Activated T-helper 1 cell treated with anti-CD3 and anti-CD28 coated beads, Interleukin-12 subunit alpha, Interleukin-12 subunit beta, Interleukin-2, Interleukin-4 antibody, amounts not matched to agents 30 ng/mL and 10 ng/mL and 1 ng/mL, durations not matched to agents 14 hours and 24 hours and 36 hours (primary cell): Measurements from ENCODE around the gene PRG2. TPM values are rescaled to one million over a fixed set of nuclear protein-coding genes. Genes with fewer than 3 reads are reported as not detected.

Source experiments
- DNase-seq: peaks from one replicate; pipeline ENCODE4 v3.0.0; 2021; ENCODE audit warnings: low spot score
- H3K27ac Mint-ChIP-seq: one replicate; pipeline ENCODE4 v1.8.0; 2021; ENCODE audit warnings: mild to moderate bottlenecking, mixed read lengths
- H3K27me3 Mint-ChIP-seq: one replicate; pipeline ENCODE4 v1.8.0; 2022; ENCODE audit warnings: mild to moderate bottlenecking, moderate library complexity, mixed read lengths; ENCODE audit not compliant: insufficient read depth
- H3K36me3 Mint-ChIP-seq: one replicate; pipeline ENCODE4 v1.8.0; 2021; ENCODE audit warnings: low read depth, mixed read lengths
- H3K4me1 Mint-ChIP-seq: one replicate; pipeline ENCODE4 v1.8.0; 2021; ENCODE audit warnings: low read depth, mixed read lengths
- H3K4me3 Mint-ChIP-seq: one replicate; pipeline ENCODE4 v1.8.0; 2021; ENCODE audit warnings: mild to moderate bottlenecking, moderate library complexity, mixed read lengths
- H3K9me3 Mint-ChIP-seq: one replicate; pipeline ENCODE4 v1.8.0; 2021; ENCODE audit warnings: mixed read lengths
- intact Hi-C: fragments of 100-400 bp; cut with micrococcal nuclease; formaldehyde crosslinking; loops from one replicate; pipeline ENCODE4 v1.15.1; 2024
- total RNA-seq: library from RNA; stranded (reverse); gene quantifications from 2 replicates; pipeline ENCODE4 v1.2.3, GENCODE V29; 2022

PRG2 gene
- total RNA-seq, 1 donor from 2014 or later: not detected

DNA sequence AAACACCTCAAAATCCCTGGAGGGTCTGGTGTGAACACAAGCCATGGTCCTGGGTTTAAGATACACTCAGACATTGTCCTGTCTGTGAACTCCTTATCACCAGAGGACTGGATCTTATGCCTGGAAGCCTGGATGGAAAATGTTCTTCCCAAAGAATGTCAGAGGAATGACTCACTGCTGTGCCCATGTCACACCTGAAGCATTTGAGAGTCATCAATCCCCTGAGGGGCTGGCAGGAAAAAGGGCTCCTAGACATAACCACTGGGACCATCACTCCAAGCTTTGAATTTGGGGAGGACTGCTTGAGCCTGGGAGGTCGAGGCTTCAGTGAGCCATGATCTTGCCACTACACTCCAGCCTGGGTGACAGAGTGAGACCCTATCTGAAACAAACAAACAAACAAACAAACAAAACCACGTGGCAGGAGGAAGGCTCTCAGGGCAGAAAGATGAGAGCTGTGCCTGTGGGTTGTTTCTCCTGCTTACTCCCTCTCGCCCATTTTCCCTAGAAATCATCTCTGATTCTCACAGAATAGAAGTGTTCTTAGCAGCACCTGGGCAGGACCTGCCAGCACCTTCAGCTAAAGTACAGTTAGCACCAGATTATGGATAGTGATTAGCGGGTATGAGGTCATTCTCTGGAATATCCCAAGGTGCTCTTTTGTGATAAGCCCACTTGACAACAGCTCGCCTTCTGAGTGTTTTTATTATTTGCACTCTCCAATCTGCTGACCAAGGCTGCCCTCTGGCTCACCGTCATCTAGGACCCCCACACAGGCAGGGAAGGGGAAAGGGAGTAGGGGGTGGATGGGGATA, 11.9 kb upstream of the PRG2 start:
- Mint-ChIP-seq H3K27ac (no peak overlapping the region), H3K4me3 (no peak overlapping the region), H3K4me1 (peaks cover 25% of the 10 kb centered on the region), H3K9me3 (no peaks in the 10 kb centered on the region), H3K36me3 (peaks cover 20% of the 10 kb centered on the region), H3K27me3 (no peaks in the 10 kb centered on the region)
- intact Hi-C loops: no loop called here
- no peak for DNase-seq

DNA sequence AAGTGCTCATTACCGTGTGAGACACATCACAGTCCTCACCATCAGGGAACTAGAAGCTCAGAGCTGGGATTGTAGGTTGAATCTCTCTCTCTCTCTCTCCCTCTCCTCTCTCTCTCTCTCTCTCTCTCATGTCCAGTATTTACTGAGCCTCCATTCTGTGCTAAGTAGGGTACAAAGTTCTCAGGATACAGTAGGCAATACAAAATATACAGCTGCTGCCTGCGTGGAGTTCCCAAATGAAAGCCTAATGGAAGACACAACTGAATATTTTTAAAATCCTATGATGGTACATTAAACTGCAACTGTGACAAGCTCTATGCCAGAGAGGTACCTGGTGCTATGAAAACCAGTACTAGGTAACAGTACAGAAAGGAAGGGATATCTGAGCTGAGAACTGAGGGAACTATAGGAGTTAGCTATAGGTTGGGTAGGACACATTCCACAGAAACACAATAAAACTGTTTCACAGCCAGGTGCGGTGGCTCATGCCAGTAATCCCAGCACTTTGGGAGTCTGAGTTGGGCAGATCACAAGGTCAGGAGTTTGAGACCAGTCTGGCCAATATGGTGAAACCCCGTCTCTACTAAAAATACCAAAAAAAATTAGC, 9.6 kb upstream of the PRG2 start:
- no peak overlapping the region for H3K4me3 Mint-ChIP-seq
- no peaks in the 10 kb centered on the region for H3K9me3 Mint-ChIP-seq
- intact Hi-C loops: no loop called here
- H3K27me3 Mint-ChIP-seq: no peaks in the 10 kb centered on the region
- DNase-seq: no peak
- H3K36me3 Mint-ChIP-seq: peaks cover 3% of the 10 kb centered on the region
- H3K27ac Mint-ChIP-seq: no peak overlapping the region
- H3K4me1 Mint-ChIP-seq: peaks cover 2% of the 10 kb centered on the region

DNA sequence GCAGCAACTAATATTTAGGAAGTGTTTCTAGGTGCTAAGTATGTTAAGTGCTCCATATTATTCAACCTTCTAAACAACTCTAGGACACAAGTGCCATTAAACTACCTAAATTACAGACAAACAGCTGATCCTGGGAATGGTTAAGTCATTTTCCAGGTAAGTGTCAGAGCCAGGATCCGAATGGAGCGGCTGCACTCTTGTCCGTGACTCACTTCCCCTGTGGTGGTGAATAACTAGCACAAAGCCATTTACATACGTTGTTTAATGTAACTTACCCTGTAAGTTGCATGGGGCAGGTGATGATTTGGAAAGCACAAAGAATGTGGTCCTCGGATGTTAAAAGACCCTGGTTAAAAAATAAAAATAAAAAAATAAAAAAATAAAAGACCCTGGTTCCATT, 8.8 kb upstream of the PRG2 start:
- H3K27ac Mint-ChIP-seq: no peak overlapping the region
- no peaks in the 10 kb centered on the region for H3K4me1 Mint-ChIP-seq
- H3K36me3 Mint-ChIP-seq: no peaks in the 10 kb centered on the region
- H3K4me3 Mint-ChIP-seq: no peak overlapping the region
- H3K9me3 Mint-ChIP-seq: no peaks in the 10 kb centered on the region
- no peak for DNase-seq
- intact Hi-C loops: no loop called here
- no peaks in the 10 kb centered on the region for H3K27me3 Mint-ChIP-seq

DNA sequence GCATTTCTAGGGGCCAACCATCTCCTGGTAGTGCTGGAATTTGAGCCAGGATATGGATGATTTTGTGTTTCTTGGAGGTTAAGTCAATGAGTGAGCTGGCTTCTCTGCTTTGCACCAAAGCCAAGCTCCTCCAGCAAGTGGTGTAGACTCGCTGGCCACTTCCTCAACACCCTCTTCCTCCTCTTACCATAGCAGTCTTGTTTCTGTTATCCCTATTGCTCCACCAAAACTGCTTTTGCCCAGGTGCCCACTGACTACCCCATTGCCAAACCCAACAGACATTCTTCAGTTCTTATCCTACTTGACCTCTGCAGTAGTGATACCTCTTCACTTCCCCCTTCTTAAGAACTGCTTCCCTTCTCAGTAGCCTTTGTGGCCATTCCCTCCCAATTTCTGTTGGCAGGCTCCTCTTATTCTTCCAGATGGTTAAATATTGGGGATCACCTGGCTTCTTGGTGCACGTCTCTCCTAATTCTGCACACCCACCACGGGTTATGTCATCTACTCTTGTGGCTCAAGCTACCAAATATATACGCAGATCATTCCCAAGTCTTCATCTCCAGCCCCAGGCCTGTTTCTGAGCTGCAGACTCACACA, 7.0 kb upstream of the PRG2 start:
- H3K9me3 Mint-ChIP-seq: no peaks in the 10 kb centered on the region
- no peak overlapping the region for H3K27ac Mint-ChIP-seq
- H3K36me3 Mint-ChIP-seq: no peaks in the 10 kb centered on the region
- intact Hi-C loops: no loop called here
- H3K4me3 Mint-ChIP-seq: no peak overlapping the region
- H3K4me1 Mint-ChIP-seq: no peaks in the 10 kb centered on the region
- DNase-seq: no peak
- no peaks in the 10 kb centered on the region for H3K27me3 Mint-ChIP-seq

DNA sequence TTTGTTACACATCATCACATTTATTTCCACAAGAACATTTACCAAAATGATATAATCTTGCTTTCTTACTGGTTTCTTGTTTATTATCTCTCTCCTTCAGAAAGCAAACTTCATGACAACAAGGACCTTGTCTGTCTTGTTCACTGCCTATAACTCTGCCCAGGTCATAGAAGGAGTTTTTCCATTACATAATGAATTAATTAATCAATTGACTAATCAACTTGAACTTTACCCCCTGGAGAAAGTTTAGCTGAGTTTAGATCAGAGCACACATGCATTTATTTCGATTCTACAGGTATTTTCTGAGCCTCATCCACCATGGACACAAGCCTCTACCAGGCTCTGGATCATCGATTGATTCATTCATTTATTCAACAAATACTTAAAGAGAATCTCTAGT, 6.3 kb upstream of the PRG2 start:
- Mint-ChIP-seq H3K9me3 (no peaks in the 10 kb centered on the region), H3K4me1 (no peaks in the 10 kb centered on the region), H3K36me3 (no peaks in the 10 kb centered on the region), H3K4me3 (no peak overlapping the region), H3K27me3 (no peaks in the 10 kb centered on the region), H3K27ac (no peak overlapping the region)
- intact Hi-C loops: no loop called here
- no peak for DNase-seq

DNA sequence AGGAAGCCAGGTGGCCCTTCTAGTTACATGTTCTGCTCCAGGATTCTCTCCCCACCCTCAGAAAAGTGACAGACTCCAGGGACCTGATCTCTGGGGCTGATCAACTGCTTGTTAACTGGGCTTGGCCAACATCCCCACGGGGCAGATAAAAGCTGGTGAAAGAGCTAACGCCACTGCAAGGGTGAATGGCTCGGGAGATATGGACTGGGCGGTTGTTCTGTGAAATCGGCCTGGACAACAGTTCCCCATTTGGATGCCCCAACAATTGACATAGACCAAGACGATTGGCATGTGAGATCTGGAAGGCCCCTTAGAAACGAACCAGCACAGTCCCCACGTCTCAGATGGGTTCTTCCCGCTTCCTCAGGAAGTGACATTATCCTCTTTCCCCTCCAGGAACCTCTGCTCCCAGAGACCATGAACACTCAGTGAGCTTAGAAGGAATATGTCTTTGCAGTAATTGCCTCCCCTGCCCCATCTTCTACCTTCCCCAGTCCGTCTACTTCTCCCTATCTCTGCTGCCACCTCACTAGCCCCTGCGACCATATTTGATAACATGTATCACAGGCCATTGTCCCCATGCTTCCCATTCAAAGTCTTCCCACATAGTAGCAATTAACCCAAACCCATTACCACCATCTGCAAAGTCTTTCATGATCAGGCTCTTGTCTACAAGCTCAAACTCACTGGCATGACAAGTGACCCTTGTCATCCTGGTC, 5.6 kb upstream of the PRG2 start:
- no peaks in the 10 kb centered on the region for H3K36me3 Mint-ChIP-seq
- no peaks in the 10 kb centered on the region for H3K9me3 Mint-ChIP-seq
- intact Hi-C loops: no loop called here
- DNase-seq: no peak
- H3K4me1 Mint-ChIP-seq: no peaks in the 10 kb centered on the region
- no peak overlapping the region for H3K4me3 Mint-ChIP-seq
- H3K27me3 Mint-ChIP-seq: no peaks in the 10 kb centered on the region
- no peak overlapping the region for H3K27ac Mint-ChIP-seq

DNA sequence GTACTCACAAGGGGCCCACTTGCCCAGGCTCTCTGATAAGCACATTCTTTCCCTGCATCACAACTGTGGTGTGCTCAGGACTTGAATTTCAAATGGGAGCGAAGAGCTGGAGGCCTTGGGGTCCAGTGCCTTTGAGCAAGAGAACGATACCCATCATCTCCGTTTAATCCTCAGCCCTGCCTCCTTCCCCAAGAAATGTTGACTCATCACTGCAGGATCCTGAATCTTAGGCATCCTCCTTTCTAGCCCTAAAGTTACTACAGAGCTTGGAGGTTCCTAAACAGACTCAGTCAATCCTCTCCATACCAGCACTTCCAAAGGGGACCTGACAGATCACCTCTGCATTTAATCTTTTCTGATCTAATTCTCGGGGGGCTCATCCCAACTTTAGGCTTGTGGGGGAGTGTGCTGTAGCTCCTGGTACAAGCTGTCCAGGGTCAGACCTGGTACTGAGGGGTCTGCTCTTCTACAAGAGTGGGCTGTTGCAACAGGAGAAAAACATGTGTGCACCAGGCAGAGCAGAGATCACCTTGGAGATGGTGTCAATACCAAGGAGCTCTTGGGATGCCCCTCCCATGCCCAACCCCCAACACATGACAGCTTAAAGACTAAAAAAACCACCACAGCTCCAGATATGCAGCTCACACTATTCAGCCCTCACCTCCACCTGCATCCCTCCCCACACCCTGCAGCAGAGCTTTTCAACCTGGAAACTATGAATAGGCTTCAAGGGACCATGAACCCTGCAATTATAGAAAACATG, 3.9 kb upstream of the PRG2 start:
- no peaks in the 10 kb centered on the region for H3K36me3 Mint-ChIP-seq
- DNase-seq: no peak
- H3K27ac Mint-ChIP-seq: no peak overlapping the region
- no peaks in the 10 kb centered on the region for H3K4me1 Mint-ChIP-seq
- H3K27me3 Mint-ChIP-seq: peaks cover 3% of the 10 kb centered on the region
- no peaks in the 10 kb centered on the region for H3K9me3 Mint-ChIP-seq
- intact Hi-C loops: no loop called here
- no peak overlapping the region for H3K4me3 Mint-ChIP-seq

DNA sequence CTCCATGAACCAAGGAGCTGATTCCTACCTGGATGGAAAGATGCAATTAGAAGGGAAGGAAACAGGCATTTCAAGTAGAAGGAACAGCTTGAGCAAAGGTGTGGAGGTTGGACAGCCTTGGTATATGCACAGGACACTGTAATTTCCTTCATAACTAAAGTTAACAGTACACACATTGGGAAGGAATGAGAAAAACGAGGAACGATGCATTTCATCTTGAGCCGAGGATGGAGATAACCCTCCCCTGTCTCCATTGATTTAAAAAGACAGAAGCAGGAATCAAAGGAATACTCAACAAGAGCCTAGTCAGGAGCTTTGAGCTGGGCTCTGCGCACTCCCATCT, 2.3 kb upstream of the PRG2 start:
- H3K9me3 Mint-ChIP-seq: no peaks in the 10 kb centered on the region
- intact Hi-C loops: no loop called here
- H3K4me3 Mint-ChIP-seq: no peak overlapping the region
- H3K27ac Mint-ChIP-seq: no peak overlapping the region
- peaks cover 3% of the 10 kb centered on the region for H3K27me3 Mint-ChIP-seq
- no peaks in the 10 kb centered on the region for H3K36me3 Mint-ChIP-seq
- no peak for DNase-seq
- no peaks in the 10 kb centered on the region for H3K4me1 Mint-ChIP-seq

DNA sequence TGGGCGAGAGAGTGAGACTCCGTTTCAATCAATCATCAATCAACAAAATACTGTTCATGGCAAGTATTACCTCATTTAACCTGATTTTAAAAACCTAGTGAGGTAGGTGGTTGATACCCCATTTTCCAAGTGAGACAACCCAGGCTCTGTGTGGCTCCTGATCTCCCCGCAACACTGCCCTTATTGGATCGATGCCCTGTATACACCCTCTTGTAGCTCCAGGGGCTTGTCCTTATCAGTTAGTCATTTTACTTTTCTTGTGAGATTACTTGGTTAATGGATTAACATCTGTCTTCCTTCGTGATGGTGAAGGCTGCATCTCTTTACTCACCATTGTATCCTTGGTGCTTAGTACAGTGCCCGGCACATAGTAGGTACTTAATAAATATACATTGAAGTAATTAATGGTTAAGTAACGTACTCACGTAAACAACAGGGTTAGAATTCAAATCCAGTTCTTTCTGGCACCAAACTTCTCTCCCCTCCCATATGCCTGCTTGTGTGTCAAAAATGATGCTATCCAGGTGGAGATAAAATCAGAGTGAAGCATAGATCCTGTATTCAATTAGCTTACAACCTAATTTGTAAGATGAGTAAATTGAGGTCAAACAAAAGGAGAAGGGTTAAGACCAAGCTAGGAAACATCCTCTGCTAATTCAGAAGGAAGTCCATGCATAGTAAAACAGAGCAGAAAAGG, 1.8 kb upstream of the PRG2 start:
- Mint-ChIP-seq H3K27ac (no peak overlapping the region), H3K36me3 (no peaks in the 10 kb centered on the region)
- intact Hi-C loops: no loop called here

DNA sequence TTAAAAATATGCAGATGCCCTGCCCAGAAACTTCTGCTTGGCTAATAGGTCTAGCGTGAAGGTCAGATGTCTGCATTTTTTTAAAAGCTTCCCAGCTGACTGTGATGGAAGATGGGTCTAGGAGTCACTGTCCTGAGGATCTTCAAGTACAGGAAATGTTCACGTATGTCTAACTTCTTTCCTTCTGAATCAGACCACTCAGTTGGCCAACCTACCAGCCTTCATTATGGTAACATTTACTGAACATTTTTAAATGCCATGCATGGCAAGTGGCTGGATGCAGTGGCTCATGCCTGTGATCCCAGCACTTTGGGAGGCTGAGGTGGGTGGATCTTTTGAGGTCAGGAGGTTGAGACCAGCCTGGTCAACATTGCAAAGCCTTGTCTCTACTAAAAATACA, 1.1 kb upstream of the PRG2 start:
- H3K36me3 Mint-ChIP-seq: no peaks in the 10 kb centered on the region
- H3K4me3 Mint-ChIP-seq: no peak overlapping the region
- H3K27ac Mint-ChIP-seq: no peak overlapping the region
- intact Hi-C loops: no loop called here
- peaks cover 3% of the 10 kb centered on the region for H3K27me3 Mint-ChIP-seq
- H3K4me1 Mint-ChIP-seq: no peaks in the 10 kb centered on the region
- no peak for DNase-seq
- no peaks in the 10 kb centered on the region for H3K9me3 Mint-ChIP-seq

More for the DNA sequence above, 1.8 kb upstream of the PRG2 start:
- peaks cover 3% of the 10 kb centered on the region for H3K27me3 Mint-ChIP-seq
- no peak overlapping the region for H3K4me3 Mint-ChIP-seq
- H3K4me1 Mint-ChIP-seq: no peaks in the 10 kb centered on the region
- H3K9me3 Mint-ChIP-seq: no peaks in the 10 kb centered on the region
- DNase-seq: no peak

DNA sequence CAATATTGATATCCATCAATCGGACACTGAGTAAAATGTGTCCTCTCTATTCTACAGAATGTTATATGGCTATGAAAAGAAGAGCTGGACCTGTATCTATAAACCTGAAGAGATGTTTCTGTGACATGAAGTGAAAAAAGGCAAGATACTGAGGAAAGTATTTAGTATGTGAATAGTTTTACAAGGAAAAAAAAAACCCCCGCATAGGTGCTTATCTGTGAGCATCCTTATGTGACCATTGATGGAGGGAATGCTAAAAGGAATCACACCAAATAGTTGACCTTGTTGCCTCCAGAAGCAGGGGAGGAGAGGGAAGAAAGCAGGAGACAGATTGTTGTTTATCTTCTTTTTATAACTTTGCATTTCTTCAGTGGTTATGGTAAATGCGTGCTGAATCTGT, 661 bp upstream of the PRG2 start:
- peaks cover 3% of the 10 kb centered on the region for H3K27me3 Mint-ChIP-seq
- intact Hi-C loops: no loop called here
- H3K9me3 Mint-ChIP-seq: no peaks in the 10 kb centered on the region
- no peak for DNase-seq
- no peak overlapping the region for H3K27ac Mint-ChIP-seq
- no peaks in the 10 kb centered on the region for H3K4me1 Mint-ChIP-seq
- no peaks in the 10 kb centered on the region for H3K36me3 Mint-ChIP-seq
- no peak overlapping the region for H3K4me3 Mint-ChIP-seq

DNA sequence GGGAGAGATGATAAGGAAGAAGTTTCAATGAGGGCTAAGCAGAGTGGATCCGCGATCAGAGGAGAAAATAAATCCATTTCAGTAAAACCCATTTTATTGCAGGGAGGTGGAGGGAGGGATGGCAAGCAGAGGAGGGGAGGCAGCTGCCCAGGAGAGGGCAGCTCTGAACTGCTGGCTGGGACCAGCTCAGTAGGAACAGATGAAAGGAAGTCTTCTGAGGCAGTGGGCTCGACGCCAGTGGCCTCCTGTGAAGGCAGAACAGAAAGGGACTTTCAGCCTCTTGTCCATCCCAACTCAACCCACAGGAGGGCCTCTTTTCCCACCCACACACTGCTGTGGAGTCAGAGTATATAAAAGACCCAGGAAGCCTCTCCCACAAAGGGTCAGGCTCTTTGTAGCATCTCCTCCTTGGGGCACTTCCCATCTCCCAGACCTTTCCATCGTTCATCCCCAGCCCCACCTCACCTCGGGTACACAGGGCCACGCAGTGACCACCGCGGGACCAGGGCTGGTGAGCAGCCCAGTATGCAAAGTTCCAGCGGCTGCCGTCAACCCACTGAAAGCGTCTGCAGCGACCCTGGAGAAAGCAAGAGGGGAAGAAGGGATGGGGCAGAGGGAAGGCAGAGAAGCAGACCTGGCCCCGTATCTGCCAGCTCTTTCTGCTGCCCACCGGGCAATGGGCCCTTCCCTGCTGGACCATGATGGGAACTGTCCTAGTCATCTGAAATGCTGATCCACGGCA, 3.0 kb downstream of the PRG2 start:
- no peak overlapping the region for H3K4me3 Mint-ChIP-seq
- no peaks in the 10 kb centered on the region for H3K9me3 Mint-ChIP-seq
- intact Hi-C loops: no loop called here
- H3K27me3 Mint-ChIP-seq: peaks cover 7% of the 10 kb centered on the region
- DNase-seq: no peak
- no peaks in the 10 kb centered on the region for H3K36me3 Mint-ChIP-seq
- H3K27ac Mint-ChIP-seq: no peak overlapping the region
- H3K4me1 Mint-ChIP-seq: no peaks in the 10 kb centered on the region
